ENCODE results near the gene MKNK1.
A peak's percentile ranks its signal among the peaks of the same experiment; 100 is the strongest.

The MKNK1 gene

DNA sequence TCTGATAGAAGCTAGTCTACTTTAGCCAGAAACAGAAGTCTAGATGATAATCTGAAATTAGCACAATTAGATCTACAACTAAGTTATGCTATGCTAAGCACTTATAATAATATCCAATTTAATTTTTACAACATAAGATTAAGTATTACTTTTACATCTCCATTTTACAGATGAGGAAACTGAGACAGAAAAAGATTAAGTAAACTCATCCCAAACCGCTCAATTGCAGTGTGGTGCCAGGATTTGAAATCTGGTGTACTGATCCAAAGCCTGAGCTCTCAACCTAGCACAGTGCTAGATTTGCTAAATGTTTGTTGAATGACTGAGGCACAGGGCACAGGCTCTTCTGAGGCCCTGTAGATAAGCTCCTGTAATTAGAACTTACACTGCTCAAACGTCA, 66.4 kb downstream of the MKNK1 start:
- Histone ChIP-seq H2AFZ (ENCODE audit: low read depth) (no peak overlapping the region), H3K27me3 (ENCODE audit: insufficient read depth, low read depth) (peaks cover 11% of the 10 kb centered on the region)
- TF ChIP-seq, protein P1, sequence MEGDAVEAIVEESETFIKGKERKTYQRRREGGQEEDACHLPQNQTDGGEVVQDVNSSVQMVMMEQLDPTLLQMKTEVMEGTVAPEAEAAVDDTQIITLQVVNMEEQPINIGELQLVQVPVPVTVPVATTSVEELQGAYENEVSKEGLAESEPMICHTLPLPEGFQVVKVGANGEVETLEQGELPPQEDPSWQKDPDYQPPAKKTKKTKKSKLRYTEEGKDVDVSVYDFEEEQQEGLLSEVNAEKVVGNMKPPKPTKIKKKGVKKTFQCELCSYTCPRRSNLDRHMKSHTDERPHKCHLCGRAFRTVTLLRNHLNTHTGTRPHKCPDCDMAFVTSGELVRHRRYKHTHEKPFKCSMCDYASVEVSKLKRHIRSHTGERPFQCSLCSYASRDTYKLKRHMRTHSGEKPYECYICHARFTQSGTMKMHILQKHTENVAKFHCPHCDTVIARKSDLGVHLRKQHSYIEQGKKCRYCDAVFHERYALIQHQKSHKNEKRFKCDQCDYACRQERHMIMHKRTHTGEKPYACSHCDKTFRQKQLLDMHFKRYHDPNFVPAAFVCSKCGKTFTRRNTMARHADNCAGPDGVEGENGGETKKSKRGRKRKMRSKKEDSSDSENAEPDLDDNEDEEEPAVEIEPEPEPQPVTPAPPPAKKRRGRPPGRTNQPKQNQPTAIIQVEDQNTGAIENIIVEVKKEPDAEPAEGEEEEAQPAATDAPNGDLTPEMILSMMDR (conservative IDR thresholded peaks at IDR 0.05; ENCODE audit: low read depth, low read length) = no peak

DNA sequence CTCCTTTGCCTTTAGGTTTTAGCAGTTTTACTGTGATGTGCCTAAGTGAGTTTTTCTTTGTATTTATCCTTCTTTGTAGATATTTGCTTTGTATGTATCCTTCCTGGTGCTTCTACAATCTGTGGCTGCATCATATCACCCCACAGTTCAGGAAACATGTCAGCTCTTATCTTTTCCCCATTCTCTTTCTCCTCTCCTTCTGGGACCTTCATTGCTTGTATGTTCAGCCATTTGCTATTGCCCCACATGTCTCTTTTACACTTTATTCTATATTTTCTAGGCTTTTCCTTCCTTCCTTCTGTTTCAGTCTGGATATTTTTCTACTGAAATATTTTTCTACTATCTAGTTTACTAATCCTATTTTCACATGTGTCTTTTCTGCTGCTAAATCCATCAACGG, 67.5 kb downstream of the MKNK1 start:
- H3K4me1 ChIP-seq (ENCODE audit: low read depth, poor library complexity, severe bottlenecking) = no peaks in the 10 kb centered on the region
- H3K36me3 ChIP-seq (ENCODE audit: insufficient read depth) = no peaks in the 10 kb centered on the region
- no peak overlapping the region for H3K4me3 ChIP-seq (IDR thresholded peaks at IDR 0.05; ENCODE audit: insufficient read depth, low read depth, low read length)
- H2AFZ ChIP-seq (ENCODE audit: low read depth) = no peak overlapping the region
- TF ChIP-seq, protein P1 (conservative IDR thresholded peaks at IDR 0.05; ENCODE audit: low read depth, low read length) = no peak
- H3K4me2 ChIP-seq = no peak overlapping the region
- H4K20me1 ChIP-seq (ENCODE audit: insufficient read depth) = no peaks in the 10 kb centered on the region
- no peak overlapping the region for H3K27ac ChIP-seq
- H3K27me3 ChIP-seq (ENCODE audit: insufficient read depth, low read depth) = peaks cover 15% of the 10 kb centered on the region
- H3K79me2 ChIP-seq (ENCODE audit: insufficient read depth, low read depth) = no peaks in the 10 kb centered on the region
- H3K9ac ChIP-seq = no peak overlapping the region

More for the DNA sequence above, 66.4 kb downstream of the MKNK1 start:
- H4K20me1 ChIP-seq (ENCODE audit: insufficient read depth) = no peaks in the 10 kb centered on the region
- H3K79me2 ChIP-seq (ENCODE audit: insufficient read depth, low read depth) = no peaks in the 10 kb centered on the region
- H3K4me2 ChIP-seq = no peak overlapping the region
- no peaks in the 10 kb centered on the region for H3K36me3 ChIP-seq (ENCODE audit: insufficient read depth)
- H3K4me1 ChIP-seq (ENCODE audit: low read depth, poor library complexity, severe bottlenecking) = no peaks in the 10 kb centered on the region
- H3K4me3 ChIP-seq (IDR thresholded peaks at IDR 0.05; ENCODE audit: insufficient read depth, low read depth, low read length) = no peak overlapping the region
- no peak overlapping the region for H3K9ac ChIP-seq
- H3K27ac ChIP-seq = no peak overlapping the region

DNA sequence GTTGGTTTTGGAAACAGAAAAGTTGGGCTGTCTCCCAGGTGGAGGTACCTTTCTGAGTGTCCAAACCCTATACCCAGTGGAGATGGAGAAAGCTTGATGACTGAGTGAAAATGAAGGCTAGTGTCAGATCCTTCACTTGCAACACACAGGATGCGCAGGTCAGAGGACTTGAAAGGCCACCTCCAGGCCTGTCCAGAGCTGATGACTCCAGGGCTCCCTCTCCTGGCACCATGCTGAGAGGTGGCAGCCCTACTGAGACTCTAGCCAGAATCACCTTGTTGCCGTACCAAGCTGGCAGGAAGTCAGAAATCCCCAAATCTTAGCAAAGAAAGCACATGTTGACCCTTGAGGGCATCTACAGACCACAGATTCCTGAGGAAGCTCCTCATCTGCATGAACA, 69.0 kb downstream of the MKNK1 start:
- TF ChIP-seq, protein P1 (conservative IDR thresholded peaks at IDR 0.05; ENCODE audit: low read depth, low read length) = peak; percentile 28; the same call in 1 of the 2 replicates
- no peak overlapping the region for H3K9ac ChIP-seq
- H3K4me1 ChIP-seq (ENCODE audit: low read depth, poor library complexity, severe bottlenecking) = no peaks in the 10 kb centered on the region
- no peak overlapping the region for H3K4me2 ChIP-seq
- no peak overlapping the region for H3K27ac ChIP-seq
- no peaks in the 10 kb centered on the region for H3K36me3 ChIP-seq (ENCODE audit: insufficient read depth)
- no peak overlapping the region for H3K4me3 ChIP-seq (IDR thresholded peaks at IDR 0.05; ENCODE audit: insufficient read depth, low read depth, low read length)
- H3K79me2 ChIP-seq (ENCODE audit: insufficient read depth, low read depth) = no peaks in the 10 kb centered on the region
- no peaks in the 10 kb centered on the region for H4K20me1 ChIP-seq (ENCODE audit: insufficient read depth)
- peaks cover 17% of the 10 kb centered on the region for H3K27me3 ChIP-seq (ENCODE audit: insufficient read depth, low read depth)
- no peak overlapping the region for H2AFZ ChIP-seq (ENCODE audit: low read depth)

GRCh38 chr1:46533179-46533864, 70.7 kb downstream of the MKNK1 start:
- H2AFZ ChIP-seq (ENCODE audit: low read depth) = no peak overlapping the region; the same call in 1 of the 2 replicates

More at GRCh38 chr1:46533179-46533864, 70.7 kb downstream of the MKNK1 start:
- TF ChIP-seq, protein P1 (conservative IDR thresholded peaks at IDR 0.05; ENCODE audit: low read depth, low read length) = no peak
- peaks cover 17% of the 10 kb centered on the region for H3K27me3 ChIP-seq (ENCODE audit: insufficient read depth, low read depth)
- H3K9ac ChIP-seq = no peak overlapping the region
- no peaks in the 10 kb centered on the region for H4K20me1 ChIP-seq (ENCODE audit: insufficient read depth)
- H3K27ac ChIP-seq = no peak overlapping the region
- H3K4me3 ChIP-seq (IDR thresholded peaks at IDR 0.05; ENCODE audit: insufficient read depth, low read depth, low read length) = no peak overlapping the region
- no peak overlapping the region for H3K4me2 ChIP-seq
- no peaks in the 10 kb centered on the region for H3K4me1 ChIP-seq (ENCODE audit: low read depth, poor library complexity, severe bottlenecking)
- no peaks in the 10 kb centered on the region for H3K36me3 ChIP-seq (ENCODE audit: insufficient read depth)
- no peaks in the 10 kb centered on the region for H3K79me2 ChIP-seq (ENCODE audit: insufficient read depth, low read depth)

Data from KMS-11 (cell line).